RWPE1 (cell line): ENCODE measurements around the gene TUBGCP3.
"Not testable (repeated sequence)": the region's sequence is repeated elsewhere in the genome, so short reads cannot be mapped to it uniquely, and the experiment has no call there.

ENCODE experiments used
- CTCF ChIA-PET: fragments of 350-600 bp; sonication (Branson Sonifier 250); formaldehyde crosslinking; extraction: SDS; loops from one replicate; lab custom pipeline; 2021; lab: Yijun Ruan, JAX
- POLR2A ChIA-PET: fragments of 400-600 bp; formaldehyde crosslinking; extraction: SDS; loops from one replicate; lab custom pipeline; 2020; ENCODE audit warnings: antibody characterized with exemption; ENCODE audit not compliant: low non-redundant PET; lab: Yijun Ruan, JAX
- DNase-seq: peaks from one replicate; pipeline ENCODE4 v3.0.0; 2012; ENCODE audit warnings: low spot score
- H3K27ac ChIP-seq: fragments of 450-650 bp; 2 replicates; pipeline ENCODE4 v1.5.1; 2017
- CTCF ChIP-seq: fragments of 450-650 bp; conservative IDR thresholded peaks from 2 replicates; pipeline ENCODE4 v1.5.1; 2017; ENCODE audit warnings: low read depth, mild to moderate bottlenecking

Gene TUBGCP3

GRCh38 chr13:112487127-112487517 lies 100.8 kb downstream of the TUBGCP3 start:
- no peak for DNase-seq
- TF ChIP-seq CTCF = no peak
- CTCF ChIA-PET = no interaction called here
- no peak overlapping the region for H3K27ac ChIP-seq
- POLR2A ChIA-PET = no interaction called here

GRCh38 chr13:112486386-112487126 lies 101.4 kb downstream of the TUBGCP3 start:
- ChIA-PET CTCF (interaction anchor here (0.8 kb wide), 1 partner anchor 86 kb away, joined by 3 read pairs; no protein-coding TSS in a partner anchor), POLR2A (no interaction called here)
- no peak for TF ChIP-seq CTCF
- no peak overlapping the region for H3K27ac ChIP-seq
- DNase-seq = no peak

- CTCF ChIA-PET, POLR2A ChIA-PET, DNase-seq, H3K27ac ChIP-seq: not testable (repeated sequence)
These were observed 102.1 kb downstream of the TUBGCP3 start for GRCh38 chr13:112485814-112486213.

- POLR2A ChIA-PET = no interaction called here
These were observed 104.7 kb downstream of the TUBGCP3 start for GRCh38 chr13:112483299-112483698.

GRCh38 chr13:112481458-112481857 lies 106.5 kb downstream of the TUBGCP3 start:
- no peak for DNase-seq
- ChIA-PET CTCF (no interaction called here), POLR2A (no interaction called here)
- no peak overlapping the region for H3K27ac ChIP-seq
- no peak for TF ChIP-seq CTCF

More at GRCh38 chr13:112483299-112483698, 104.7 kb downstream of the TUBGCP3 start:
- TF ChIP-seq CTCF = no peak
- H3K27ac ChIP-seq = no peak overlapping the region
- no peak for DNase-seq
- CTCF ChIA-PET = no interaction called here

- ChIA-PET CTCF (no interaction called here), POLR2A (no interaction called here)
- no peak for DNase-seq
- H3K27ac ChIP-seq = no peak overlapping the region
- no peak for TF ChIP-seq CTCF
These were observed 108.6 kb downstream of the TUBGCP3 start for GRCh38 chr13:112479389-112479788.

GRCh38 chr13:112477070-112477619 lies 110.8 kb downstream of the TUBGCP3 start:
- no peak for DNase-seq

More at GRCh38 chr13:112477070-112477619, 110.8 kb downstream of the TUBGCP3 start:
- CTCF ChIA-PET = no interaction called here
- TF ChIP-seq CTCF = no peak
- POLR2A ChIA-PET = no interaction called here
- H3K27ac ChIP-seq = no peak overlapping the region
